Naive thymus-derived CD4-positive, alpha-beta T cell (primary cell): ENCODE data around the gene CACNG4. TPM values are rescaled to one million over a fixed set of nuclear protein-coding genes. Genes with fewer than 3 reads are reported as not detected.

Experiments used
- polyA plus RNA-seq, 2 donors: library from polyadenylated mRNA; unstranded; fragments of 300-500 nt; fragmentation: Illumina TruSeq; gene quantifications; one replicate each; pipeline ENCODE4 v1.2.3, GENCODE V29; 2021
- total RNA-seq, 6 experiments: library from RNA in 5 of 6; stranded (reverse) in 5 of 6; gene quantifications; 1 replicate in 5 of 6; 2 replicates in 1 of 6; pipeline ENCODE4 v1.2.3 and lab custom pipeline; 2021 to 2026

The CACNG4 gene
- total and polyA plus RNA-seq, 7 experiments from 2014 or later: not detected

Other genes with a start within 250 kb of the CACNG4 start
- not detected for gene CACNG5, start 129.6 kb upstream of the CACNG4 start, total RNA-seq
- gene CACNG5, start 129.6 kb upstream of the CACNG4 start, polyA plus RNA-seq: not detected
- gene CACNG1, start 79.8 kb downstream of the CACNG4 start, total RNA-seq: not detected
- gene CACNG1, start 79.8 kb downstream of the CACNG4 start, polyA plus RNA-seq: not detected